Keratinocyte (primary cell): ENCODE data around the gene RNF145. TPM values are rescaled to one million over a fixed set of nuclear protein-coding genes. Genes with fewer than 3 reads are reported as not detected.
A peak's percentile ranks its signal among the peaks of the same experiment; 100 is the strongest.

ENCODE experiments used
- DNase-seq: peaks from one replicate; pipeline ENCODE4 v3.0.0-alpha.2; 2011; ENCODE audit warnings: low read depth, missing footprints, low spot score
- FAIRE-seq: peaks from 2 replicates; lab custom pipeline; 2011; peaks lifted over from hg19 to GRCh38; lab: Jason Lieb, UNC
- H2AFZ ChIP-seq: 2 replicates; pipeline ENCODE4 v1.6.0; 2012; ENCODE audit warnings: low read length, control low read depth, inconsistent platforms; ENCODE audit not compliant: control insufficient read depth
- H3K27ac ChIP-seq: 2 replicates; pipeline ENCODE4 v1.5.1; 2011; ENCODE audit warnings: low read length; ENCODE audit not compliant: control insufficient read depth, insufficient read depth
- H3K27me3 ChIP-seq: 3 replicates; pipeline ENCODE4 v1.6.0; 2011; ENCODE audit warnings: low read length; ENCODE audit not compliant: control insufficient read depth, insufficient read depth; ENCODE audit errors: extremely low read depth
- H3K36me3 ChIP-seq, 2 experiments: 2 replicates in 1 of 2; 3 replicates in 1 of 2; pipeline ENCODE4 v1.5.1; 2011; ENCODE audit warnings: low read length in 2 of 2, mild to moderate bottlenecking in 1 of 2; ENCODE audit not compliant: control insufficient read depth in 2 of 2, insufficient read depth in 2 of 2; ENCODE audit errors: extremely low read depth in 1 of 2
- H3K4me1 ChIP-seq: 3 replicates; pipeline ENCODE4 v1.5.1; 2011; ENCODE audit warnings: low read length; ENCODE audit not compliant: control insufficient read depth, insufficient read depth; ENCODE audit errors: extremely low read depth
- H3K4me2 ChIP-seq: 3 replicates; pipeline ENCODE4 v1.6.0; 2011; ENCODE audit warnings: low read depth, low read length; ENCODE audit not compliant: control insufficient read depth, insufficient read depth; ENCODE audit errors: extremely low read depth
- H3K4me3 ChIP-seq, 3 experiments: fragments of 200-600 bp in 1 of 3; sonication (generic) in 1 of 3; 2 replicates in 2 of 3; 3 replicates in 1 of 3; pipeline ENCODE4 v1.5.1; 2011 to 2016; ENCODE audit warnings: low read length in 3 of 3, mild to moderate bottlenecking in 3 of 3, control low read depth in 2 of 3, inconsistent platforms in 1 of 3, low read depth in 1 of 3, mixed read lengths in 1 of 3, mixed run types in 1 of 3, moderate library complexity in 1 of 3; ENCODE audit not compliant: control insufficient read depth in 2 of 3, insufficient read depth in 2 of 3; ENCODE audit errors: extremely low read depth in 1 of 3
- H3K79me2 ChIP-seq: 2 replicates; pipeline ENCODE4 v1.6.0; 2012; ENCODE audit warnings: low read length; ENCODE audit not compliant: control insufficient read depth, insufficient read depth
- H3K9ac ChIP-seq: 3 replicates; pipeline ENCODE4 v1.6.0; 2011; ENCODE audit warnings: low read length; ENCODE audit not compliant: control insufficient read depth, insufficient read depth; ENCODE audit errors: extremely low read depth
- H3K9me1 ChIP-seq: 3 replicates; pipeline ENCODE4 v1.6.0; 2011; ENCODE audit warnings: low read length; ENCODE audit not compliant: control insufficient read depth, insufficient read depth; ENCODE audit errors: extremely low read depth
- H3K9me3 ChIP-seq: 2 replicates; pipeline ENCODE4 v1.5.1; 2012; ENCODE audit warnings: low read depth, low read length; ENCODE audit not compliant: control insufficient read depth
- H4K20me1 ChIP-seq: 3 replicates; pipeline ENCODE4 v1.6.0; 2011; ENCODE audit warnings: low read length; ENCODE audit not compliant: control insufficient read depth, insufficient read depth; ENCODE audit errors: extremely low read depth
- CTCF ChIP-seq, 3 experiments: IDR thresholded peaks in 1 of 3; conservative IDR thresholded peaks in 1 of 3; optimal IDR thresholded peaks in 1 of 3; 2 replicates in 2 of 3; 3 replicates in 1 of 3; pipeline versions ENCODE3 to v1.5.1; 2011; ENCODE audit warnings: low read length in 3 of 3, mild to moderate bottlenecking in 3 of 3, moderate library complexity in 2 of 3, control low read depth in 1 of 3, inconsistent platforms in 1 of 3; ENCODE audit not compliant: insufficient read depth in 2 of 3; ENCODE audit errors: extremely low read depth in 1 of 3
- EZH2 ChIP-seq: IDR thresholded peaks from one replicate; pipeline ENCODE4 v1.6.1; 2012; ENCODE audit warnings: inconsistent platforms, mild to moderate bottlenecking, low read length, moderate library complexity
- dilution Hi-C: fragments of 300-500 bp; cut with MboI; formaldehyde crosslinking; loops from one replicate; pipeline ENCODE4 v1.7.0; 2020; ENCODE audit warnings: low sequenced_read_pairs; ENCODE audit not compliant: extremely low pct_ligation_motif_present
- polyA plus RNA-seq, 5 experiments: library from polyadenylated mRNA; depleted of rRNA in 3 of 5; stranded (reverse) in 3 of 5; stranded (forward) in 1 of 5; unstranded in 1 of 5; fragments of >200 nt; gene quantifications; 1 replicate in 1 of 5; 2 replicates in 3 of 5; 3 replicates in 1 of 5; pipeline versions ENCODE4 v1.2.1 to v1.2.3, GENCODE V29; 2011 to 2012; ENCODE audit warnings: missing spikeins in 2 of 5, low read depth in 1 of 5, low replicate concordance in 1 of 5

RNF145 gene
- polyA plus RNA-seq, 1 donor (not counting 4 experiments of a cell fraction or from before 2014, with no cell fraction given), result 78.6 TPM

- dilution Hi-C loops, result no loop called here
- Histone ChIP-seq H3K9me3 (no peaks in the 10 kb centered on the region), H3K36me3 (no peaks in the 10 kb centered on the region), H4K20me1 (no peaks in the 10 kb centered on the region), H3K27ac (no peak overlapping the region), H3K4me1 (peaks cover 15% of the 10 kb centered on the region), H3K9me1 (no peaks in the 10 kb centered on the region), H3K79me2 (peaks cover 31% of the 10 kb centered on the region), H3K4me3 (no peak overlapping the region), H3K9ac (no peak overlapping the region), H3K4me2 (no peak overlapping the region), H2AFZ (no peak overlapping the region), H3K27me3 (no peaks in the 10 kb centered on the region)
- TF ChIP-seq CTCF (optimal IDR thresholded peaks at IDR 0.05 in 1 of 3, IDR thresholded peaks at IDR 0.05 in 1 of 3, conservative IDR thresholded peaks at IDR 0.05 in 1 of 3; ENCODE audit: extremely low read depth in 1 of 3, insufficient read depth in 2 of 3, low read length in 3 of 3) (no peak), EZH2 (no peak)
- FAIRE-seq (no peak), DNase-seq (no peak)
These were observed 1.5 kb upstream of the RNF145 start for GRCh38 chr5:159210846-159211245.

GRCh38 chr5:159210210-159210661, 883 bp upstream of the RNF145 start:
- no peaks in the 10 kb centered on the region for H4K20me1 ChIP-seq
- dilution Hi-C loops, result no loop called here
- no peaks in the 10 kb centered on the region for H3K36me3 ChIP-seq
- no peaks in the 10 kb centered on the region for H3K27me3 ChIP-seq
- H3K4me3 ChIP-seq, result peak overlapping the region in 2 of 3 experiments; percentile 70 to 91
- peaks cover 14% of the 10 kb centered on the region for H3K4me1 ChIP-seq
- TF ChIP-seq CTCF (optimal IDR thresholded peaks at IDR 0.05 in 1 of 3, IDR thresholded peaks at IDR 0.05 in 1 of 3, conservative IDR thresholded peaks at IDR 0.05 in 1 of 3; ENCODE audit: extremely low read depth in 1 of 3, insufficient read depth in 2 of 3, low read length in 3 of 3) (no peak), EZH2 (no peak)
- peak overlapping the region; percentile 82 for H3K4me2 ChIP-seq
- DNase-seq (no peak), FAIRE-seq (peak; percentile 55)
- peaks cover 37% of the 10 kb centered on the region for H3K79me2 ChIP-seq
- peak overlapping the region; percentile 98 for H3K9ac ChIP-seq
- H3K9me3 ChIP-seq, result no peaks in the 10 kb centered on the region
- peak overlapping the region; percentile 97 for H3K27ac ChIP-seq
- H2AFZ ChIP-seq, result peak overlapping the region; percentile 60
- H3K9me1 ChIP-seq, result no peaks in the 10 kb centered on the region
